Peyer's patch (tissue), 4 donors: ENCODE measurements around the gene TBCK.

Experiments
- CTCF ChIP-seq, 6 experiments: fragments of 450-650 bp in 4 of 6; fragments of 200-600 bp in 2 of 6; sonication (generic) in 1 of 6; IDR thresholded peaks; one replicate each; pipeline ENCODE4 v1.5.1; 2017 to 2019; ENCODE audit warnings: antibody characterized with exemption in 6 of 6, mild to moderate bottlenecking in 3 of 6, moderate library complexity in 1 of 6
- POLR2A ChIP-seq, 2 donors: fragments of 450-650 bp; IDR thresholded peaks; one replicate each; pipeline ENCODE4 v1.5.1; 2017; ENCODE audit warnings: antibody characterized with exemption in 2 of 2, mild to moderate bottlenecking in 2 of 2, moderate library complexity in 2 of 2

- TF ChIP-seq CTCF (IDR thresholded peaks at IDR 0.05) (no peak), POLR2A (IDR thresholded peaks at IDR 0.05) (no peak)
Measured at GRCh38 chr4:106126062-106126461, 189.9 kb downstream of the TBCK start.
